ENCODE results near the gene SAMD4B.

GRCh38 chr19:39416152-39417120 is 74.2 kb downstream of the SAMD4B start:
- TF ChIP-seq, protein P1, sequence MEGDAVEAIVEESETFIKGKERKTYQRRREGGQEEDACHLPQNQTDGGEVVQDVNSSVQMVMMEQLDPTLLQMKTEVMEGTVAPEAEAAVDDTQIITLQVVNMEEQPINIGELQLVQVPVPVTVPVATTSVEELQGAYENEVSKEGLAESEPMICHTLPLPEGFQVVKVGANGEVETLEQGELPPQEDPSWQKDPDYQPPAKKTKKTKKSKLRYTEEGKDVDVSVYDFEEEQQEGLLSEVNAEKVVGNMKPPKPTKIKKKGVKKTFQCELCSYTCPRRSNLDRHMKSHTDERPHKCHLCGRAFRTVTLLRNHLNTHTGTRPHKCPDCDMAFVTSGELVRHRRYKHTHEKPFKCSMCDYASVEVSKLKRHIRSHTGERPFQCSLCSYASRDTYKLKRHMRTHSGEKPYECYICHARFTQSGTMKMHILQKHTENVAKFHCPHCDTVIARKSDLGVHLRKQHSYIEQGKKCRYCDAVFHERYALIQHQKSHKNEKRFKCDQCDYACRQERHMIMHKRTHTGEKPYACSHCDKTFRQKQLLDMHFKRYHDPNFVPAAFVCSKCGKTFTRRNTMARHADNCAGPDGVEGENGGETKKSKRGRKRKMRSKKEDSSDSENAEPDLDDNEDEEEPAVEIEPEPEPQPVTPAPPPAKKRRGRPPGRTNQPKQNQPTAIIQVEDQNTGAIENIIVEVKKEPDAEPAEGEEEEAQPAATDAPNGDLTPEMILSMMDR (IDR thresholded peaks at IDR 0.05) = no peak
- TF ChIP-seq POLR2A (IDR thresholded peaks at IDR 0.05) = no peak
